GM21528 (cell line): Measurements from ENCODE around the gene IPCEF1.
"Not testable (repeated sequence)": the region's sequence is repeated elsewhere in the genome, so short reads cannot be mapped to it uniquely, and the experiment has no call there.

ENCODE experiments used
- ATAC-seq: cut with Tn5 transposase; IDR thresholded peaks from one replicate; pipeline ENCODE4 v1.9.1; 2021; ENCODE audit warnings: mild to moderate bottlenecking, moderate library complexity; ENCODE audit not compliant: unreplicated experiment, low FRiP score

Gene IPCEF1

GRCh38 chr6:154337406-154338005, 19.1 kb downstream of the IPCEF1 start:
- no peak for ATAC-seq

- ATAC-seq, result peak; percentile 67
Observed at GRCh38 chr6:154334147-154334546, 22.5 kb downstream of the IPCEF1 start.

- ATAC-seq, result no peak
Observed at GRCh38 chr6:154331750-154332149, 24.9 kb downstream of the IPCEF1 start.

GRCh38 chr6:154329350-154330170, 27.0 kb downstream of the IPCEF1 start:
- no peak for ATAC-seq

DNA sequence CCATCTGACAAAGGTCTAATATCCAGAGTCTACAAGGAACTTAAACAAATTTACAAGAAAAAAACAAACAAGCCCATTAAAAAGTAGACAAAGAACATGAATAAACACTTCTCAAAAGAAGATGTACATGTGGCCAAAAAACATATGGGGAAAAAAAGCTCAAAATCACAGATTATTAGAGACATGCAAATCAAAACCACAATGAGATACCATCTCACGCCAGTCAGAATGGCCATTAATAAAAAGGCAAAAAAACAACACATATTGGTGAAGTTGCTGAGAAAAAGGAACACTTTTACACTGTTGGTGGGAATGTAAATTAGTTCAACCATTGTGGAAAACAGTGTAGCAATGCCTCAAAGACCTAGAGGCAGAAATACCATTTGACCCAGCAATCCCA, 29.3 kb downstream of the IPCEF1 start:
- not testable (repeated sequence) for ATAC-seq

- no peak for ATAC-seq
Observed at GRCh38 chr6:154325142-154325541, 31.5 kb downstream of the IPCEF1 start.

- no peak for ATAC-seq
Observed at GRCh38 chr6:154320181-154320580, 36.4 kb downstream of the IPCEF1 start.

- no peak for ATAC-seq
Observed at GRCh38 chr6:154319231-154319858, 37.3 kb downstream of the IPCEF1 start.

DNA sequence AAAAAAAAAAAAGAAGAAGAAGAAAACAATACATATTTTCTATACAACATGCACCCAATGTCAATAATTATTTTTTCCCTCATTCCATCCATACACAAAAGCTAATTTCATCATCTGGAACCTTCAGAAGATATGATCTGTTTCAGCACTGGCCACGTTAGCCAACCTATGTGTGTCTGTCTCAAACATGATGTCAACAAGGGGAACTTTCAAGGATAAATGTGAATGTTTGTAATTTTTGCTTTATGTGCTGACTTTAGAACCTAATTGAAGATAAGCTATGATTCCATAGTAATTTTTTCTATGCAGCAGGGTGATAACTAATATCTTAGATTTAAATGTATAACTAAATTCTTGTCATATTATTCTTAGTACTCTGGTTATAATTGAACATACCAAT, 37.9 kb downstream of the IPCEF1 start:
- no peak for ATAC-seq

GRCh38 chr6:154316131-154316530, 40.5 kb downstream of the IPCEF1 start:
- no peak for ATAC-seq

DNA sequence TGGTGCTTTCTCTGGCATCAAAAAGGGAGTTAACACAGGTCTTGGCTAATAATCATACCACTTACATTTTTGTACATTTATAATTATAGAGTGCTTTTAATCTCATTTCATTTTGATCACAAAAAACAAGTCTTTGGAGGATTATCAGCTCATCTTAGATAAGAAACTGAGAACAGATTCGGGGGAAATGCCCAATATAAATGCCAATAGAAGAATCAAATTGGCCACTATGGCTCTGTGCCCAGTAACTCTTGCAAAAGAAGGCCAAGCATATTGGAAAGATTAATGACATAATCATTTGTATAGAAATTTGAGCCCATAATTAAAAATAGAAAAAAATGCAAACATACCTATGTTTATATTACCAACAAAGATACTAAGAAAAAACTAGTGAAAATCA, 42.5 kb downstream of the IPCEF1 start:
- ATAC-seq, result no peak

- ATAC-seq, result no peak
Observed at GRCh38 chr6:154308986-154309385, 47.6 kb downstream of the IPCEF1 start.

DNA sequence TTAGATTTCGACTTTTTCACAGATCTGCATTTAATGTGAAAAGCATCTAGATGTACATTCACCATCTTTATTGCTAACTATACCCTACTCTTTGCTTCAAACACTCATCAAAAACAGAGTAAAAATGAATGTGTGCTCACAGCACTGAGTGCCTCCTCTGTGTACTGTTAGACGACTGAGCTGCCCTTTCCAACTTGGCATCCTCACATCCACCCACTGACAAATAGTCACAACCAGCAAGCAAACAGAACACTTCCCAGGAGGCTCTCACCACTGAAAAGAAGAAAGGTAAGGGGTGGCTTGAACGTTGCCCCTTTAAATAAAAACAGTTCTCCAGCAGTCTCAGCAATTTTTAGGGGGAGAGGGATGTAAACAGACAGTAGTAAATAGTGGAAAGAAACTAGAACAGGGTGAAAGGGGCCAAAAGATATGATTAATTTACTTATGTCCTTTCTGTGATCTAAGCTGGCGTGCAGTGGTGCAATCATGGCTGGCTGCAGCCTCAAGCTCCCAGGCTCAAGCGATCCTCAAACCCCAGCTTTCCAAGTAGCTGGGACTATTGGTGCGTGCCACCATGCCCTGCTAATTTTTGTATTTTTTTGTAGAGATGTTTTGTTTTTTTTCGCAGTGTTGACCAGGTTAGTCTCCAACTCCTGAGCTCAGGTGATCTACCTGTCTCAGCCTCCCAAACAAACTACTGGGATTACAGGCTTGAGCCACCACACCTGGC, 48.7 kb downstream of the IPCEF1 start:
- ATAC-seq, result no peak

GRCh38 chr6:154307147-154307546, 49.5 kb downstream of the IPCEF1 start:
- ATAC-seq, result not testable (repeated sequence)

GRCh38 chr6:154306696-154307095, 49.9 kb downstream of the IPCEF1 start:
- peak; percentile 42 for ATAC-seq

- no peak for ATAC-seq
Observed at GRCh38 chr6:154304191-154304590, 52.4 kb downstream of the IPCEF1 start.

DNA sequence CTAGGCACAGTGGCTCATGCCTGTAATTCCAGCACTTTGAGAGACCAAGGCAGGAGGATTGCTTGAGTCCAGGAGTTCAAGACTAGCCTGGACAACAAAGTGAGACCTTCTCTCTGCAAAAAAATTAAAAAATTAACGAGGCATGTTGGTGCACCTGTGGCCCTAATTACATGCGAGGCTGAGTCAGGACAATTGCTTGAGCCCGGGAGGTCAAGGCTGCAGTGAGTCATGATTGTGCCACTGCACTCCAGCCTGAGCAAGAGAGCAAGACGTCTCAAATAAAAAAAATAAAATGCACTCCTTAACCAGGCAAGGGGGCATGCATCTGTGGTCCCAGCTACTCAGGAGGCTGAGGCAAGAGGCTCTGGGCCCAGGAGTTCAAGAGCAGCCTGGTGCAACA, 53.0 kb downstream of the IPCEF1 start:
- ATAC-seq, result not testable (repeated sequence)

GRCh38 chr6:154301839-154302752, 54.5 kb downstream of the IPCEF1 start:
- ATAC-seq, result peak; percentile 91

DNA sequence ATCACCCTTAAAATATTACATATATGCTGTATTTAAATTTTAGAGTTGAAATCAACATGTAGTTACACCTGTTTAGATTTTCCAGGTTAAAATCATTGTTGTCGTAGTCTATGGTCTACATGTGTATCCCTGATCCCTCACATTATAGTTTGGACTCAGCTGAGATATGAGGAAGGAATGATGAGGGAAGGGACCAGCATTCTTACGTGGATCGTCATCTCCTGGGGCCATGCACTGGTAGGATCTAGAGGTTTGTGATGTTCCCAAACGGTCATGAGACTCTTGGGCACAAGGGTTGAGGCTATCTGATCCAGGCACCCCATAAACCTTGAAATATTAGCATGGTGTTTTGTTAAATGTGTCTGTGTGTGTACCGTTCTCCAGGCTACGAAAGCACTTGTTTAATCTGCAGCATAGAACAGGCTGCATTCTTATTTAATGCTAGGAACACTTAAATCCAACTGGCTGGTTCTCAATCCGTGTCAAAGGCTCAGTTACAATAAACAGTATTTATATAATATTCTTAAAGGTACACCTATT, 55.4 kb downstream of the IPCEF1 start:
- ATAC-seq, result no peak

DNA sequence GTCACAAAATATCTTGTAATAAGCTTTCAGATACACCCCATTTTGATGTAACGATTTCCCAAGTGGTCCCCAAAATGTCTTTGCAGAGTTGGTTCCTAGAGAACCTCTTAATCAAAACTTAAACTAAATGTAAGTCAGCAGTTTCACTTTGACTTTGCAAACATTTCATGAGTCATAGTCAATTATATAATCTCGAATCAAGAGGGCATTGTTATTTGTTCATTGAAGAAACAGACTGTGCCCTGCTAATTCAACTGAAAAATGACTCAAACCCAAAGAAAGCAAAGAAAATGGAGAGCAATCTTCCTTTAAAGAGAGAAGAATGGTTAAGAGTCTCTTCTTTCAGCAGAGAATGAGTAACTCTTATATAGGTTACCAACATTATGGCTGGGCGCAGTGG, 58.3 kb downstream of the IPCEF1 start:
- no peak for ATAC-seq
